Vein endothelial cell (primary cell): Measurements from ENCODE around the gene ENKD1. TPM values are rescaled to one million over a fixed set of nuclear protein-coding genes. Genes with fewer than 3 reads are reported as not detected.

Experiments used
- total RNA-seq: library from RNA; depleted of rRNA; stranded (reverse); fragments of >200 nt; gene quantifications from 2 replicates; pipeline ENCODE4 v1.2.3, GENCODE V29; 2012

The ENKD1 gene
- 9.6 and 21.2 TPM in 2 replicates for total RNA-seq

DNA sequence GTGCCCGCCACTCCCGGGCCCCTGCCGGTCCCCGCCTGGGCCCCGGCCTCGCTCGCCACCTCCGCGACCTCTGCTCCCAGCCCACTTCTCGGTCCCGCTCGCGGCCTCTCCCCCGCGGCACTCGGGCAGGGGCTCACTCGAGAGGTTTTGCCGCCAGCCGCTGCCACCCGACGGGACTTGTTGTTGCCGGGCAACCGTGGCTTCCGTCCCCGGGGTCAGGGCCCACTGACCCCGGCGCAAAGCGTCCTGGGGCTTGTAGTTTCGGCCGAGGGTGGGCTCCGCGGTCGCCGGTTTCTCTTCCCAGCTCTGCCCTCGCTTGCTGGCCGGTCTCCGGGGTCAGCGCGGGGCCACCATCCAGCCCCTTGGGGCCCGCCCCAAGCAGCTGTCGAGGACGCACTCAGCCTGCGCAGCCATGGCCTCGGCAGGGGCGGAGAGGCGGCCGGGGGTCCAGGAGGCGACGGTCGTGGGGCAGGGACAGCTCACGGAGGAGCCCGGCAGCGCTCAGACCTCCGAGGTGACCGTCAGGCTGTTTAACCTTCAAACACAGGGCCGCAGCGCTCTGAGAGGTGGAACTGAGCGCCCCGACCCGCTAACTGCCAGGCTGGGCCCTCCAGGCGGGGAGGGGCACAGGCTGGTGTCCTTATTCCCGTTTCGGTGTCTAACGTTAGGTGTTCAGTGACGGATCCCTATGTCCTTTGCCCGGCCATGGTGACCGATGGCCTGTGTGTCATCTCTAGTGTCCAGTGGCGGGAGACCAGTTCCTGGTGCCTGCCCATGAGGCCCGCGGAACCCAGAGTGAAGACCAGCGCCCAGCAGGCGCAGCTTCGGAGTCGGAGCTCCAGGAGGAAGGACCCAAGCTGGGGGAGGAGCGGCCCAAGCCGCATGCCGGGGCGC lies at the start of gene ENKD1, which contains the start of gene C16orf86:
TSS of gene ENKD1 (minus strand) at position 192 of the 894 bp plus-strand sequence. CDS start 308 bp downstream, outside the sequence.
TSS of gene C16orf86 (plus strand) at position 256 of the 894 bp plus-strand sequence. CDS start at position 413, 157 bp downstream.

DNA sequence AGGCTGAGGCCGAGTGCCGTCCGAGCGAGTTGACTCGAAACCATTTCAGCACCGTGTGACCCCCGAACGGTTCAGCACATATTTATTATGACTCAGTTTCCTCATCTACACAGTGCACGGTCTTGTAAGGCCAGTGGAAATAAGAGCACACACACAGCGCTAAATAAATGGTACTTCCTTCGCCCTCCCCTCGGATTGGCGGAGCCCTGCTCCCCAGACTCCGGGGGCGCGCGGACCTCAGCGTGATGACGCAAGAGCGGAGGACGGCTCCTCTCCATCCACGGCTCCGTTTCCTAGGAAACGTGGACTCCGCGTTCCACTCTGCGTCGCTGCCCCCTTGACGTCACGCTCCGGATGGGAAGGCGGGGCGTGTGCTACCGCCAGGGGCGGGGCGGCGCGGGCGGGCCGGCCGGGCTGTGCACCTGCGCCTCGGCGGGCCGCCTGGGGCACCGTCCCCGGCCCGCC lies 6.0 kb downstream of the ENKD1 start, which contains the start of gene PARD6A:
TSS of gene PARD6A (plus strand) at position 397 of the 465 bp plus-strand sequence. CDS start 79 bp downstream, outside the sequence.

DNA sequence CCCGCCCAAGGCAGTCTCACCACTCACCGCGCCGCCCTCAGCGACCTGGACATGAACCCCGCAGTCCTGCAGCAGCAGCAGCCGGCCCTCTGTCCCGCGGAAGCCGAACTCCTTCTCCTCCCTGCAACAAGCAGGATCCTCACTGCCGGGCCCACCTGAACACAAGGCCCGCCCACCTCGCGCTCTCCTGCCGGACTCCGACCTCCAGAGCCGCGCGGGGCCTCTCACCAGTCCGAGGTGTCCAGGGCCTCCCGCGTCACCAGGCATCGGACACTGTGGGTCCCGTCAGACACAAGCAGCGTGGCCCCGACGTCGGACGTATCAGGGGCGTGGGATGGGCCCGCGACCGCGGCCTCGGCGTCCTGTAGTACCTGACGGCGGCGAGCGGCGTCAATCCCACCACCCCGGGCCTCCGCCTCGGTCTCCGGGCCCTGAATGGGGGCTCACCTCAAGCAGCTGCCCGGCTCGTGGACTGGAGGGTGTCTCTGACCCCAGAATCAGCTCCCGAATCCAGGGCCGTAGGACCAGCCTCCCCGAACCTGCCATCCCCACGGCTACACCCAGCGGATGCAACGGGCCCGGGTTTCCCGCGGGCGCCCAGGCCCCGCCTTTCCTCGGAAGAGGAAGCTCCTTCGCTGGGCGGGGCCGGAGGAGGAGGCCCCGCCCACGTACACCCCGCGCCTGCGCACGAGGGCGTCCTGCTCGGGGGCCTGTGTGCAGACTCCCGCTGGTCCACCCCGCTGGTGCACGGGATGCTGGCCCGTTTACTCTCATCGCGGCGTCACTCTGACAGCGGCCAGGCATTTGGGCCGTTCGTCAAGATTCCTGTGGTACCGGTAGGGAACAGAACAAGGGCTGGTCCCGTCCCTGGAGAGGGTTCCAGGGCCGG lies 6.6 kb downstream of the ENKD1 start, which contains the start of gene ACD:
TSS of gene ACD (minus strand) at position 586 of the 889 bp plus-strand sequence. CDS start at position 546, 40 bp downstream.

Other genes with a start within 250 kb of the ENKD1 start
- 0.10 and 0.65 TPM in 2 replicates for gene HSD11B2, start 235.6 kb downstream of the ENKD1 start, total RNA-seq
- gene ATP6V0D1, start 185.6 kb downstream of the ENKD1 start, total RNA-seq, result 114 and 123 TPM in 2 replicates
- not detected in 2 replicates for gene AGRP, start 183.2 kb downstream of the ENKD1 start, total RNA-seq
- 57.8 and 62.6 TPM in 2 replicates for gene RIPOR1, start 137.9 kb downstream of the ENKD1 start, total RNA-seq
- gene CTCF, start 104.2 kb downstream of the ENKD1 start, total RNA-seq, result 32.7 and 34.2 TPM in 2 replicates
- gene CARMIL2, start 21.6 kb downstream of the ENKD1 start, total RNA-seq, result 0.67 and 1.3 TPM in 2 replicates
- gene ACD, start 6.5 kb downstream of the ENKD1 start, total RNA-seq, result 25.4 and 28.4 TPM in 2 replicates
- gene PARD6A, start 5.8 kb downstream of the ENKD1 start, total RNA-seq, result 1.3 and 2.2 TPM in 2 replicates
- gene C16orf86, start 64 bp upstream of the ENKD1 start, total RNA-seq, result 2.0 and 2.4 TPM in 2 replicates
- 52.3 and 53.9 TPM in 2 replicates for gene GFOD2, start 52.6 kb upstream of the ENKD1 start, total RNA-seq
- 11.2 and 15.4 TPM in 2 replicates for gene RANBP10, start 139.8 kb upstream of the ENKD1 start, total RNA-seq
- gene TSNAXIP1, start 140.1 kb upstream of the ENKD1 start, total RNA-seq, result 0.33 and 0.67 TPM in 2 replicates
- gene THAP11, start 175.6 kb upstream of the ENKD1 start, total RNA-seq, result 25.7 and 28.1 TPM in 2 replicates
- 258 and 586 TPM in 2 replicates for gene NUTF2, start 180.2 kb upstream of the ENKD1 start, total RNA-seq
- gene CENPT, start 180.9 kb upstream of the ENKD1 start, total RNA-seq, result 30.4 and 30.5 TPM in 2 replicates
- 81.1 and 84.6 TPM in 2 replicates for gene EDC4, start 206.3 kb upstream of the ENKD1 start, total RNA-seq
- not detected in 2 replicates for gene NRN1L, start 218.1 kb upstream of the ENKD1 start, total RNA-seq
- gene PSKH1, start 226.5 kb upstream of the ENKD1 start, total RNA-seq, result 21.9 and 26.1 TPM in 2 replicates